Activated CD4-positive, alpha-beta T cell treated with anti-CD3 and anti-CD28 coated beads, Interleukin-2, amount 50 U/mL, for 48 hours (primary cell): ENCODE data around the gene TTC21B.

ENCODE experiments used
- DNase-seq, 2 experiments: peaks; one replicate each; pipeline ENCODE4 v3.0.0-alpha.2; 2020

TTC21B gene

GRCh38 chr2:165827921-165828276 is 125.7 kb downstream of the TTC21B start:
- no peak for DNase-seq

- no peak for DNase-seq
These were observed 126.3 kb downstream of the TTC21B start for GRCh38 chr2:165827016-165827920.

- no peak for DNase-seq
These were observed 128.5 kb downstream of the TTC21B start for GRCh38 chr2:165825041-165825440.
